Fibroblast of lung (primary cell): ENCODE data around the gene JAKMIP1.

ENCODE experiments used
- EZH2 ChIP-seq: IDR thresholded peaks from 2 replicates; pipeline ENCODE4 v1.5.1; 2012; ENCODE audit warnings: low read length, control low read depth, mild to moderate bottlenecking; ENCODE audit errors: missing control alignments
- TF ChIP-seq, protein P1 (sequence below), 2 donors: IDR thresholded peaks in 1 of 2; conservative IDR thresholded peaks in 1 of 2; 1 replicate in 1 of 2; 2 replicates in 1 of 2; pipeline ENCODE4 v1.5.1; 2011 to 2012; ENCODE audit warnings: low read length in 2 of 2, control low read depth in 1 of 2, inconsistent platforms in 1 of 2, low read depth in 1 of 2, mild to moderate bottlenecking in 1 of 2

DNA sequence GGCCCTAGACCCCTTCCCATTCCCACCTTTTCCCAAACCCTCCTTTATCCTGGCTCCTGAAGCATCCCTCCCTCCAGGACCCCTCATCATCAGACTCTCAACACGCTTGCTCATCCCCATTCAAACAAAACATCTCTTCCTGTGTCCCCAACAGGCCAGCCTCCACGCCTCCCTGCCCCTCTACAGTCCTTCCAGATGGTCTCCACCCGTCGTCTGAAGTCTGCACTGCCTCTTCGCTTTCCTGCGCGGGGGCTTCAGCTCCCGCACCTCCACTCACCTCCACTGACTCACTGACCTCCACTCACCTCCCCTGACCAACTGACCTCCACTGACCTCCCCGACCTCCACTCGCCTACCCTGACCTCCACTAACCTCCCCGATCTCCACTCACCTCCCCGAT, 39.8 kb downstream of the JAKMIP1 start:
- TF ChIP-seq, protein P1, sequence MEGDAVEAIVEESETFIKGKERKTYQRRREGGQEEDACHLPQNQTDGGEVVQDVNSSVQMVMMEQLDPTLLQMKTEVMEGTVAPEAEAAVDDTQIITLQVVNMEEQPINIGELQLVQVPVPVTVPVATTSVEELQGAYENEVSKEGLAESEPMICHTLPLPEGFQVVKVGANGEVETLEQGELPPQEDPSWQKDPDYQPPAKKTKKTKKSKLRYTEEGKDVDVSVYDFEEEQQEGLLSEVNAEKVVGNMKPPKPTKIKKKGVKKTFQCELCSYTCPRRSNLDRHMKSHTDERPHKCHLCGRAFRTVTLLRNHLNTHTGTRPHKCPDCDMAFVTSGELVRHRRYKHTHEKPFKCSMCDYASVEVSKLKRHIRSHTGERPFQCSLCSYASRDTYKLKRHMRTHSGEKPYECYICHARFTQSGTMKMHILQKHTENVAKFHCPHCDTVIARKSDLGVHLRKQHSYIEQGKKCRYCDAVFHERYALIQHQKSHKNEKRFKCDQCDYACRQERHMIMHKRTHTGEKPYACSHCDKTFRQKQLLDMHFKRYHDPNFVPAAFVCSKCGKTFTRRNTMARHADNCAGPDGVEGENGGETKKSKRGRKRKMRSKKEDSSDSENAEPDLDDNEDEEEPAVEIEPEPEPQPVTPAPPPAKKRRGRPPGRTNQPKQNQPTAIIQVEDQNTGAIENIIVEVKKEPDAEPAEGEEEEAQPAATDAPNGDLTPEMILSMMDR (conservative IDR thresholded peaks at IDR 0.05 in 1 of 2, IDR thresholded peaks at IDR 0.05 in 1 of 2; ENCODE audit: low read depth in 1 of 2, low read length in 2 of 2): no peak
- no peak for TF ChIP-seq EZH2
